Activated T-helper 17 cell treated with anti-CD3 and anti-CD28 coated beads, Interleukin-2, amount 50 U/mL, for 72 hours (primary cell): ENCODE data around the gene MYLK2. TPM values are rescaled to one million over a fixed set of nuclear protein-coding genes. Genes with fewer than 3 reads are reported as not detected.

Experiments used
- ATAC-seq: fragments of 150-1000 bp; cut with Tn5 transposase; replicated peaks from 2 replicates; pipeline ENCODE4 v1.10.0; 2021; ENCODE audit warnings: mild to moderate bottlenecking, moderate library complexity
- H3K27ac Mint-ChIP-seq: one replicate; pipeline ENCODE4 v1.8.0; 2022; ENCODE audit warnings: mixed read lengths
- H3K27me3 Mint-ChIP-seq: one replicate; pipeline ENCODE4 v1.8.0; 2022; ENCODE audit warnings: mixed read lengths
- H3K36me3 Mint-ChIP-seq: one replicate; pipeline ENCODE4 v1.8.0; 2022; ENCODE audit warnings: low read depth, mild to moderate bottlenecking, mixed read lengths
- H3K4me1 Mint-ChIP-seq: one replicate; pipeline ENCODE4 v1.8.0; 2022; ENCODE audit warnings: mixed read lengths
- H3K4me3 Mint-ChIP-seq: one replicate; pipeline ENCODE4 v1.8.0; 2022; ENCODE audit warnings: mild to moderate bottlenecking, mixed read lengths
- H3K9me3 Mint-ChIP-seq: one replicate; pipeline ENCODE4 v1.8.0; 2022; ENCODE audit warnings: mixed read lengths
- total RNA-seq, 2 donors: library from RNA; stranded (reverse); gene quantifications; one replicate each; pipeline ENCODE4 v1.2.3, GENCODE V29; 2022

Gene MYLK2
- total RNA-seq, 2 donors from 2014 or later: 0.40 to 0.86 TPM

DNA sequence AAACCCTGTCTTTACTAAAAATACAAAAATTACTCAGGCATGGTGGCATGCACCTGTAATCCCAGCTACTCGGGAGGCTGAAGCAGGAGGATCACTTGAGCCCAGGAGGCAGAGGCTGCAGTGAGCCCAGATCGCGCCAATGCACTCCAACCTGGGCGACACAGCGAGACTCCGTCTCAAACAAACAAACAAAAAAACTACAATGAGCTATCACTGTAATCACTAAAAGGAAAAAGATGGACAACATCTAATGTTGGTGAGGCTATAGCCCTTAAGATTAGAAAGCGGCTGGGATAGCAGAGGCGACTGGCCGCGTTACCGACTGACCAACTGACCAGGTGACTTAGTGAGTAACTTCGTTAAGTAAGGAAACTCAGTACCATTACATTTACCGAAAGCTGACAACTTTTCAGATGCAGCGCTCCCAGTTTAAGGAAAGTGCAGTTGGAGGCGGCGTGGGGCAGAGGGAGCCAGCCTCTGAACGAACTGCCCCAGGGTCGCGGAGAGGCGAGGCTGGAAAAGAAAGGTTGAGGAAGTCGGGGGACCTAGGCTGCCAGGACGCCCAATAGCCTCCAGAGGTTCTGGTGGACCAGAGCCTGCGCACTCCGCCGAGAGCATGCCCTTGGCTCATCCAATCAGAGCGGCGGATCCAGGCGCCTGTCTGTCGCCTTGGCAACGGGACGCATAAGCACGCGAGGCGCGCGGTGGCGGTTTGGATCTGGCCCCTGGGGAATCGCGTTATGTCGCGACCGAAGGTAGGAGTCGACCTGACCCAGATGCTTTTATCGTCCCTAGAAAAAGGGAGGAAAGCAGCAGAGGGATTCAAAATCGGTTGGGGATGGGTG, 60.2 kb downstream of the MYLK2 start:
- H3K4me1 Mint-ChIP-seq: no peaks in the 10 kb centered on the region
- H3K4me3 Mint-ChIP-seq: peak overlapping the region; percentile 96
- no peaks in the 10 kb centered on the region for H3K27me3 Mint-ChIP-seq
- H3K36me3 Mint-ChIP-seq: no peaks in the 10 kb centered on the region
- H3K27ac Mint-ChIP-seq: peak overlapping the region; percentile 94
- peak; percentile 97 for ATAC-seq
- no peaks in the 10 kb centered on the region for H3K9me3 Mint-ChIP-seq

DNA sequence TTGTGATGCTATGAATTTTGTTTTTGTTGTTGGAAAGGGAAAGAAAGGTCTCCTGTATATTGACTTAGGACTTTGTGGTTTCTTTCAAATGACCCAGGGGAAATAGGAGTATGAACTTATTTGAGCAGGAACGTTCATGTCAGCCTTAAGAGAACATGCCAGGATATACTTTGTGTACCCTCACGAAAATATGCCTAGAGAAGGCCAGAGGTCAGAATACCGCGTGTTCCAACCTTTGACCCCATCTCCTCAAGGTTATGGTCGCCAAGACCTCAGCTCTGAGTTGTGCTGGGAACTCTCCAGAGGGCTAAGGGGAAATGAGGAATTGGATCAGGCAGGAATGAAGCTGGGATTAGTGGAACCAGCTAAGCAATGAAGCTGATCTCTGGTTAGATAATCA, 62.8 kb downstream of the MYLK2 start:
- no peaks in the 10 kb centered on the region for H3K27me3 Mint-ChIP-seq
- no peaks in the 10 kb centered on the region for H3K9me3 Mint-ChIP-seq
- no peak overlapping the region for H3K4me3 Mint-ChIP-seq
- no peaks in the 10 kb centered on the region for H3K36me3 Mint-ChIP-seq
- ATAC-seq: no peak
- no peaks in the 10 kb centered on the region for H3K4me1 Mint-ChIP-seq
- H3K27ac Mint-ChIP-seq: no peak overlapping the region

GRCh38 chr20:31883829-31884228, 64.7 kb downstream of the MYLK2 start:
- Mint-ChIP-seq H3K27me3 (no peaks in the 10 kb centered on the region), H3K36me3 (no peaks in the 10 kb centered on the region), H3K9me3 (no peaks in the 10 kb centered on the region), H3K4me3 (no peak overlapping the region), H3K4me1 (no peaks in the 10 kb centered on the region), H3K27ac (no peak overlapping the region)
- ATAC-seq: no peak

Other genes starting within 250 kb of the MYLK2 start
- gene ID1, start 214.1 kb upstream of the MYLK2 start, total RNA-seq: 1 to 10 TPM; 2.9 to 5.3 TPM
- not detected for gene COX4I2, start 181.4 kb upstream of the MYLK2 start, total RNA-seq
- 100 to 1,000 TPM in 1 of 2 donors, 10 to 100 TPM in 1; 86.7 to 134 TPM for gene BCL2L1, start 96.5 kb upstream of the MYLK2 start, total RNA-seq
- 100 to 1,000 TPM; 122 to 142 TPM for gene TPX2, start 80.1 kb upstream of the MYLK2 start, total RNA-seq
- gene FOXS1, start 26.2 kb downstream of the MYLK2 start, total RNA-seq: not detected
- not detected for gene DUSP15, start 51.2 kb downstream of the MYLK2 start, total RNA-seq
- gene TTLL9, start 51.3 kb downstream of the MYLK2 start, total RNA-seq: not detected
- 10 to 100 TPM; 13.1 to 19.1 TPM for gene PDRG1, start 132.7 kb downstream of the MYLK2 start, total RNA-seq
- gene XKR7, start 148.8 kb downstream of the MYLK2 start, total RNA-seq: under 1 TPM; 0.03 to 0.04 TPM
- not detected for gene CCM2L, start 191.1 kb downstream of the MYLK2 start, total RNA-seq
- under 1 TPM; 0.13 to 0.15 TPM for gene HCK, start 232.9 kb downstream of the MYLK2 start, total RNA-seq